Caco-2 (cell line): ENCODE results near the gene ZP4. TPM values are rescaled to one million over a fixed set of nuclear protein-coding genes. Genes with fewer than 3 reads are reported as not detected.

Experiments used
- BruUV-seq: library from RNA; stranded (reverse); fragments of 400-500 nt; replicated peaks from 2 replicates; lab custom pipeline; 2021; lab: Mats Ljungman, UMichigan
- CTCF ChIA-PET: fragments of 300-600 bp; sonication (Branson Sonifier 250); formaldehyde crosslinking; loops from one replicate; lab custom pipeline; 2022; ENCODE audit warnings: antibody characterized with exemption; lab: Charles Lee
- POLR2A ChIA-PET: fragments of 300-600 bp; sonication (Branson Sonifier 250); formaldehyde crosslinking; loops from one replicate; lab custom pipeline; 2022; ENCODE audit warnings: antibody characterized with exemption; lab: Charles Lee
- DNase-seq, 2 experiments: peaks; one replicate each; pipeline versions ENCODE4 v3.0.0 to v3.0.0-alpha.2; 2020 to 2022
- H3K27me3 ChIP-seq: replicated peaks from 2 replicates; pipeline ENCODE4 v1.6.0; 2011; ENCODE audit warnings: low read length; ENCODE audit not compliant: control insufficient read depth, insufficient read depth
- H3K36me3 ChIP-seq: 2 replicates; pipeline ENCODE4 v1.5.1; 2011; ENCODE audit warnings: low read length; ENCODE audit not compliant: control insufficient read depth, insufficient read depth
- H3K4me1 ChIP-seq: fragments of 250-450 bp; sonication (Bioruptor Pico); 2 replicates; pipeline ENCODE4 v1.5.1; 2020; ENCODE audit warnings: mild to moderate bottlenecking
- H3K4me3 ChIP-seq: 2 replicates; pipeline ENCODE4 v1.5.1; 2011; ENCODE audit warnings: low read depth, mild to moderate bottlenecking, control low read depth, low read length
- H3K9me3 ChIP-seq: fragments of 250-450 bp; sonication (Bioruptor Pico); 2 replicates; pipeline ENCODE4 v1.5.1; 2020; ENCODE audit warnings: mild to moderate bottlenecking, moderate library complexity
- H3K27ac Mint-ChIP-seq: one replicate; pipeline ENCODE4 v1.8.0; 2022; ENCODE audit warnings: mixed read lengths; ENCODE audit not compliant: unreplicated experiment
- H3K27me3 Mint-ChIP-seq: one replicate; pipeline ENCODE4 v1.8.0; 2022; ENCODE audit warnings: mixed read lengths; ENCODE audit not compliant: insufficient read depth, unreplicated experiment
- H3K36me3 Mint-ChIP-seq: one replicate; pipeline ENCODE4 v1.8.0; 2022; ENCODE audit warnings: mild to moderate bottlenecking, mixed read lengths; ENCODE audit not compliant: insufficient read depth, unreplicated experiment
- H3K4me1 Mint-ChIP-seq: one replicate; pipeline ENCODE4 v1.8.0; 2022; ENCODE audit warnings: low read depth, mixed read lengths; ENCODE audit not compliant: unreplicated experiment
- H3K4me3 Mint-ChIP-seq: one replicate; pipeline ENCODE4 v1.8.0; 2022; ENCODE audit warnings: mild to moderate bottlenecking, moderate library complexity, mixed read lengths; ENCODE audit not compliant: unreplicated experiment
- H3K9me3 Mint-ChIP-seq: one replicate; pipeline ENCODE4 v1.8.0; 2022; ENCODE audit warnings: mixed read lengths; ENCODE audit not compliant: unreplicated experiment
- CTCF ChIP-seq, 2 experiments: fragments of 200-600 bp in 1 of 2; IDR thresholded peaks; 1 replicate in 1 of 2; 2 replicates in 1 of 2; pipeline versions ENCODE4 v1.5.1 to v1.8.0; 2011 to 2022; ENCODE audit warnings: antibody characterized with exemption in 1 of 2, control low read depth in 1 of 2, inconsistent platforms in 1 of 2, low read depth in 1 of 2, low read length in 1 of 2, mild to moderate bottlenecking in 1 of 2, moderate library complexity in 1 of 2; ENCODE audit not compliant: insufficient read depth in 1 of 2, severe bottlenecking in 1 of 2, unreplicated experiment in 1 of 2
- intact Hi-C: fragments of 100-400 bp; cut with micrococcal nuclease; formaldehyde crosslinking; loops from one replicate; pipeline ENCODE4 v1.10.0; 2022; ENCODE audit not compliant: unreplicated experiment
- total RNA-seq: library from RNA; stranded (reverse); gene quantifications from 2 replicates; pipeline ENCODE4 v1.2.3, GENCODE V29; 2022

The ZP4 gene
- total RNA-seq, 1 experiment from 2014 or later: not detected

DNA sequence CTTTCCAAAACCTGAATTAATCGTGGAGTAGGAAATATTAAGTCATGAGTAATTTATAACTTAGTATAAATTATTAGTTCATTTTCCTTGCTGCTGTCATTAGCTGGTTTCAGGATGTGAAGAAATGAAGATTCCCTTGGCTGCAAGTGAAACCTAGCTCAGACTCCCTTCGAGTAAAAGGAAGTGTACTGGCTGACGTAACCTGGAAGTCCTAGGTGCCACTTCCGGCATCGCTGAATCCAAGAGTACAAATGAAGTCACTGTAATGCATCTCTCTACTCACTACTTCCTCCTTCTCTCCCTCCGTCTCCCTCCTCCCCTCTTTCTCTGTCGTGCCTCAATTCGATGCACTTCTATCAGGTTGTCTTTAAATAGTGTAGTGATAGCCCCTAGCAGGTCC is 28.8 kb downstream of the ZP4 start:
- H3K9me3 ChIP-seq: no peaks in the 10 kb centered on the region
- no peak for TF ChIP-seq CTCF (IDR thresholded peaks at IDR 0.05; ENCODE audit: insufficient read depth in 1 of 2, low read depth in 1 of 2, low read length in 1 of 2, severe bottlenecking in 1 of 2, unreplicated experiment in 1 of 2)
- peaks cover 4% of the 10 kb centered on the region for H3K27me3 Mint-ChIP-seq
- intact Hi-C loops: loop anchor here (5.0 to 10.0 kb wide), 2 partner anchors 393 to 1090 kb away; no protein-coding TSS in a partner anchor
- no peak overlapping the region for H3K27ac Mint-ChIP-seq
- no peaks in the 10 kb centered on the region for H3K36me3 Mint-ChIP-seq
- H3K27me3 ChIP-seq: no peaks in the 10 kb centered on the region
- H3K4me1 Mint-ChIP-seq: no peaks in the 10 kb centered on the region
- CTCF ChIA-PET: interaction anchor here (0.8 kb wide), 1 partner anchor 8 kb away, joined by 3 read pairs; no protein-coding TSS in a partner anchor
- no peaks in the 10 kb centered on the region for H3K4me1 ChIP-seq
- POLR2A ChIA-PET: no interaction called here
- DNase-seq: no peak
- H3K36me3 ChIP-seq: no peaks in the 10 kb centered on the region
- no peaks in the 10 kb centered on the region for H3K9me3 Mint-ChIP-seq
- no TSS peak for BruUV-seq
- no peak overlapping the region for H3K4me3 Mint-ChIP-seq
- no peak overlapping the region for H3K4me3 ChIP-seq

- H3K27me3 ChIP-seq: no peaks in the 10 kb centered on the region
- H3K9me3 ChIP-seq: no peaks in the 10 kb centered on the region
- Mint-ChIP-seq H3K36me3 (no peaks in the 10 kb centered on the region), H3K27ac (no peak overlapping the region), H3K9me3 (peaks cover 9% of the 10 kb centered on the region), H3K4me3 (no peak overlapping the region), H3K4me1 (no peaks in the 10 kb centered on the region), H3K27me3 (peaks cover 4% of the 10 kb centered on the region)
- H3K4me3 ChIP-seq: no peak overlapping the region
- H3K4me1 ChIP-seq: no peaks in the 10 kb centered on the region
- intact Hi-C loops: no loop called here
- ChIA-PET CTCF (no interaction called here), POLR2A (no interaction called here)
- H3K36me3 ChIP-seq: no peaks in the 10 kb centered on the region
- TF ChIP-seq CTCF (IDR thresholded peaks at IDR 0.05; ENCODE audit: insufficient read depth in 1 of 2, low read depth in 1 of 2, low read length in 1 of 2, severe bottlenecking in 1 of 2, unreplicated experiment in 1 of 2): no peak
- BruUV-seq: no TSS peak
- no peak for DNase-seq
These were observed 31.7 kb downstream of the ZP4 start for GRCh38 chr1:237858992-237859391.

DNA sequence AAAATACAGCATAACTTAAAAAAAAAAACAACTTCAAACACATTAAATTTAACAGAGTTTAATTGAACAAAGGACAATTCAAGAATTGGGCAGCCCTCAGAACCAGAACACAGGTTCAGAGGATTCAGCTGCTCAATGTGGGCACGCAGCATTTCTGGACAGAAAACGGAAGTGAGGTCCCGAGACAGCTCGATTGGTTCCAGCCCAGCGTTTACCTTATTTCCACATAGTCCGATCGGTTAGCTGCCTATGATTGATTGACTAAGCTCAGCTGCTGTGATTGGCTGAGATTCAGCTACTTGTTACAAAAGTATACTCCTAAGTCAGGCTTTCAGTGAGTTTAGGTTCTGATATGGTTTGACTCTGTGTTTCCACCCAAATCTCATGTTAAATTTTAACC is 33.3 kb downstream of the ZP4 start:
- Mint-ChIP-seq H3K4me1 (no peaks in the 10 kb centered on the region), H3K4me3 (no peak overlapping the region), H3K36me3 (no peaks in the 10 kb centered on the region), H3K27me3 (peaks cover 4% of the 10 kb centered on the region), H3K27ac (no peak overlapping the region), H3K9me3 (peaks cover 9% of the 10 kb centered on the region)
- ChIA-PET CTCF (interaction anchor here (0.7 kb wide), 1 partner anchor 36 kb away, joined by 3 read pairs; no protein-coding TSS in a partner anchor), POLR2A (no interaction called here)
- intact Hi-C loops: no loop called here
- no peak for DNase-seq
- H3K9me3 ChIP-seq: no peaks in the 10 kb centered on the region
- no peaks in the 10 kb centered on the region for H3K4me1 ChIP-seq
- no TSS peak for BruUV-seq
- no peak overlapping the region for H3K4me3 ChIP-seq
- no peaks in the 10 kb centered on the region for H3K36me3 ChIP-seq
- TF ChIP-seq CTCF (IDR thresholded peaks at IDR 0.05; ENCODE audit: insufficient read depth in 1 of 2, low read depth in 1 of 2, low read length in 1 of 2, severe bottlenecking in 1 of 2, unreplicated experiment in 1 of 2): no peak
- no peaks in the 10 kb centered on the region for H3K27me3 ChIP-seq
